ENCODE results near the gene ANGPTL2. TPM values are rescaled to one million over a fixed set of nuclear protein-coding genes. Genes with fewer than 3 reads are reported as not detected.

Gene ANGPTL2
- total RNA-seq, 1 donor from 2014 or later = 20.6 TPM

DNA sequence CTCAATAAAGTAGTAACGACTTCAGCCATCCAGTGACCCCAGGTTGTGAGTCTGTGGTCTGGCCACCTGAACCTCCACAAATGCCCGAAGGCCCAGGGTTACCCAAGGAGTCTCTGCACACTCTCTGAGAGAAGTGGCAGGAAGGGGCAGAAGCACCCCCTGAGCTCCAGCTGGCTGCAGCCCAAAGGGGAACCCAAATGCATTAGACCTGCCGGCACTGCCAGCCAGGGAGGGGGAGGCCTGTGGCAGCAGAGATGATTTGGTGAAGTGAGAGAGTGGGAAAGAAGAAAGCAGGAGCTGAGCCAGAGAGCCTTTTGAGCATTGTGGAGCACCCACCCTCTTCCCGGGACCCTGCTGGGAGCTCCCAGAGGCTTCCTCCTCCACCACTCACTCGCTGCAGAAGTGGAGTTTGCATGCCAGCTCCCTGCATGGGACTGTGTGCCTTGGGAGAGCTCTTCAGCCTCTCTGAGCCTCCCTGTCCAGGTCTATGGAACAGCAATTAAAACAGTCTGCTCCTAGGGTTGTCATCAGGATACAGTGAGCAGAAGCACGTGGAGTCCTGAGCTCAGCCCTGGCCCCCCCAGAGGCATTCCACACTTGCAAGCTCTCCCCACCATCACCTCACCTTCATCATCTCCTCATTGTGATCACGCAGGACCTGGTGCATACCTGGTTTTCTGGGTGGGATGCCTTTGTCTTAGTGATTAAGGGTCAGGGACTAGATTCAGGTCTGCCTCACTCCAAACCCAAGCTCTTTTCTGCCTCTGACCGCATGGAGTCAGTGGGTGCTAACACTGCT, 13.8 kb upstream of the ANGPTL2 start:
- H3K4me3 Mint-ChIP-seq = no peak overlapping the region
- H3K27me3 Mint-ChIP-seq = no peaks in the 10 kb centered on the region
- no peaks in the 10 kb centered on the region for H3K9me3 Mint-ChIP-seq
- no peak overlapping the region for H3K27ac Mint-ChIP-seq
- DNase-seq (ENCODE audit: extremely low spot score, unreplicated experiment) = peak; percentile 57
- TF ChIP-seq, protein P1, sequence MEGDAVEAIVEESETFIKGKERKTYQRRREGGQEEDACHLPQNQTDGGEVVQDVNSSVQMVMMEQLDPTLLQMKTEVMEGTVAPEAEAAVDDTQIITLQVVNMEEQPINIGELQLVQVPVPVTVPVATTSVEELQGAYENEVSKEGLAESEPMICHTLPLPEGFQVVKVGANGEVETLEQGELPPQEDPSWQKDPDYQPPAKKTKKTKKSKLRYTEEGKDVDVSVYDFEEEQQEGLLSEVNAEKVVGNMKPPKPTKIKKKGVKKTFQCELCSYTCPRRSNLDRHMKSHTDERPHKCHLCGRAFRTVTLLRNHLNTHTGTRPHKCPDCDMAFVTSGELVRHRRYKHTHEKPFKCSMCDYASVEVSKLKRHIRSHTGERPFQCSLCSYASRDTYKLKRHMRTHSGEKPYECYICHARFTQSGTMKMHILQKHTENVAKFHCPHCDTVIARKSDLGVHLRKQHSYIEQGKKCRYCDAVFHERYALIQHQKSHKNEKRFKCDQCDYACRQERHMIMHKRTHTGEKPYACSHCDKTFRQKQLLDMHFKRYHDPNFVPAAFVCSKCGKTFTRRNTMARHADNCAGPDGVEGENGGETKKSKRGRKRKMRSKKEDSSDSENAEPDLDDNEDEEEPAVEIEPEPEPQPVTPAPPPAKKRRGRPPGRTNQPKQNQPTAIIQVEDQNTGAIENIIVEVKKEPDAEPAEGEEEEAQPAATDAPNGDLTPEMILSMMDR (conservative IDR thresholded peaks at IDR 0.05) = no peak
- no peaks in the 10 kb centered on the region for H3K36me3 Mint-ChIP-seq
- peaks cover 30% of the 10 kb centered on the region for H3K4me1 Mint-ChIP-seq (ENCODE audit: unreplicated experiment)

DNA sequence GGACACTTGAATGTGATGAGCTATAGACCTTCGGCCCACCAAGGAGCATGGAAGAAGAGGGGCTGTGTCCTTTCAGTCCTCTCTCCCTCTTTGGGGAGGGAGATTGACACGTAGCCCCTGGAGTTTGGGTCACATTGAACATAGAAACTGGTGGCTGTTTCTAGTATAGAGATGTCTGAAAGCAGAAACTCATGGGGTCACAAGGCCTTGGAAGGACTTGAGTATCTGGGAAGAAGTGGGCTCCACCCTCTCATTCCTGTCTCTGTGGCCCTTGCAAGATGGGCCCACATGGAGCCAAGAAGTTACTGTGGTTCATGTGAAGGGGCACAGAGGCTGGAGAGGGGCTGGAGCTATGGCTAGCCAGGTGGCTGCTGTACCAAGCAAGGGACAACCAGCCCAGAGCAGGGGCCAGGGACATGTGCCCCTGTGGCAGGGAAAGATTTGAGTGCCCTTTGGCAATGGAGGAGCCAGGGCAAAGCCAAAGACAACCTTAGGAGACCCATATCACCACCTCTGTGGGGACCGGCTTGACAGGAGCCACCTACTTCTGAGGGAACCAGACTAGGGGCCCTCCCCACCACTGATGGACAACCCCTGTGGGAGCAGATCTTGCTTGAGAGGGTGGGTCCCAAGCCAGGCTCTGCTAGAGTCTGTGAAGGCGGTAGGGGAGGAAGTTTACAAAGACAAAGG, 12.8 kb upstream of the ANGPTL2 start:
- Mint-ChIP-seq H3K27me3 (no peaks in the 10 kb centered on the region), H3K4me1 (ENCODE audit: unreplicated experiment) (peaks cover 41% of the 10 kb centered on the region), H3K36me3 (no peaks in the 10 kb centered on the region), H3K4me3 (no peak overlapping the region), H3K27ac (no peak overlapping the region), H3K9me3 (no peaks in the 10 kb centered on the region)
- TF ChIP-seq, protein P1 (conservative IDR thresholded peaks at IDR 0.05) = no peak
- DNase-seq (ENCODE audit: extremely low spot score, unreplicated experiment) = no peak

DNA sequence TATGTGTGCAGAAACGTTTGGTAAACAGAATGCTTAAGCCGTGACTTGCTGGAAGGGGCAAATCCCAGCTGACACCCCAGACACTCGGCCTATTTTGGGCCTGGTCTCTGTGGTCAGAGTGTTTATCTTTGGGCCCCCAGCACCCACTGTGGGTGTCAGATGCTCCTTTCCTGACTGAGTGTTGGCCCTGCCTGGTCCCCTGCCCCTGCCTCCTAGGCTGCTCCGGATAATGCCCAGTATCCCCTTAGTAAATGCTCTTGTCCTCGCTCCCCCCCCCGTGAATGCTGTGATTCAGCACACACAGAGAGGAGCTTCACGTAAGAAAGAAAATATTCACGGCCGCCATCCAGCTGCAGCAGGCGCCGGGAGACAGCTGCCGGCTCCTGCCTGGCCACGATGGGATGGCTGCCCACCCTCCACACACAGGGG, 11.3 kb upstream of the ANGPTL2 start:
- Mint-ChIP-seq H3K4me1 (ENCODE audit: unreplicated experiment) (peaks cover 46% of the 10 kb centered on the region), H3K4me3 (no peak overlapping the region)
- peak; percentile 32 for DNase-seq (ENCODE audit: extremely low spot score, unreplicated experiment)

DNA sequence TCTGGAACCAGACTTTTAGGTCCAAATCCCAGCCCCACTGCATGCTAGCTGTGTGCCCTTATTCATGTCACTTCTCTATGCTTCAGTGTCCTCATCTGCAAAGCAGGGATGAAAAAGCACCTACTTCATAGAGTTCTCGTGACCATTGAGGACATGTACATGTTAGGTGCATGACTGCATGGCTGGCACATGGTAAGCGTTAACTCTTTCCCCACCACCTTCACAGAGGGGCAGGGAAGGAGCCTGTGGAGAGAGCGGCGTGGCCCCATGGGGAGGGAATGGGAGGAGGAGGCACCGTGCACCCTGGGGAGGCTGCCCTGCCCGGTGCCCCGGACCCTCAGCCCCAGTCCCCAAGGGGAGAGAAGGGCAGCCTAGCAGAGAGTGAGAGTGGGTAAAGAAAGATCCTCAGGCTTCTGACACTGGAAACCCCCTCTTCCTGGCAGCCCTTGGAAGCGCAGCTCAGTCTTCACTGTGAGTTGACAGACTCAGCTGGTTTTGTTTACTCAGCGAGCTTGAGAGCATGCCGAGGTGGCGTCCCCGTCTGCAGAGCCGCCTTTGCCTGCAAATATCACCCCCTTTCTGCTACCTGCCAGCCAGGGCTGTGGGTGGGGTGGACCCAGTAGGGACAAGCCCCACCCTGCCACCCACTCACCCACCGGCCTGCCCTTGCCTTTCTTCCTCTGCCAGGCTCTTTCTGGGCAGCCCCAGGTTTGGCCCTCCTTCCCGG, 10.6 kb upstream of the ANGPTL2 start:
- Mint-ChIP-seq H3K36me3 (no peaks in the 10 kb centered on the region), H3K9me3 (no peaks in the 10 kb centered on the region), H3K27me3 (no peaks in the 10 kb centered on the region), H3K27ac (no peak overlapping the region), H3K4me1 (ENCODE audit: unreplicated experiment) (peaks cover 46% of the 10 kb centered on the region), H3K4me3 (no peak overlapping the region)
- TF ChIP-seq, protein P1 (conservative IDR thresholded peaks at IDR 0.05) = no peak
- no peak for DNase-seq (ENCODE audit: extremely low spot score, unreplicated experiment)

More for the DNA sequence above, 11.3 kb upstream of the ANGPTL2 start:
- Mint-ChIP-seq H3K9me3 (no peaks in the 10 kb centered on the region), H3K27me3 (no peaks in the 10 kb centered on the region), H3K36me3 (no peaks in the 10 kb centered on the region), H3K27ac (peak overlapping the region; percentile 51)
- TF ChIP-seq, protein P1 (conservative IDR thresholded peaks at IDR 0.05) = no peak

DNA sequence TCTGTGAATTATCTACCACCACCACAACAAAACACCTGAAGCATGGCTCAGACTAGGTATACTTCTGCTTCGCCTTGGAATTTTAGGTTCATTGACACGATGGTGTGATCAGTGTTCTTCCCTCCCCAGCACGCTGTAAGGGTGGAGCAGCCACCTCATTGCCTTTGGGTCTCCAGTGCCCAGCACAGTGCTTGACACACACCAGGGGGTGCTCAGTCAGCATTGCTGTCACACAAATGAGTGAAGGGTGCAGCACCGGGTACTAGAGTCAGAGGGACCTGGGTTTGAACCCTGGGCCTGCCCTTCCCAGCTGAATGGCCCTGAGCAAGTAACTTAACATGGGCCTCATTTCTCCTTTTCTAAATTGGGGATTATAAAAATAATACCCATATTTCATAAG, 9.9 kb upstream of the ANGPTL2 start:
- no peak overlapping the region for H3K4me3 Mint-ChIP-seq
- H3K4me1 Mint-ChIP-seq (ENCODE audit: unreplicated experiment) = peaks cover 43% of the 10 kb centered on the region
- H3K27me3 Mint-ChIP-seq = no peaks in the 10 kb centered on the region
- TF ChIP-seq, protein P1 (conservative IDR thresholded peaks at IDR 0.05) = no peak
- DNase-seq (ENCODE audit: extremely low spot score, unreplicated experiment) = no peak
- H3K27ac Mint-ChIP-seq = no peak overlapping the region
- H3K36me3 Mint-ChIP-seq = no peaks in the 10 kb centered on the region
- H3K9me3 Mint-ChIP-seq = no peaks in the 10 kb centered on the region
